Measurements from ENCODE around the gene PDE8B. TPM values are rescaled to one million over a fixed set of nuclear protein-coding genes. Genes with fewer than 3 reads are reported as not detected.

PDE8B gene
- total RNA-seq, 2 experiments from 2014 or later: not detected

DNA sequence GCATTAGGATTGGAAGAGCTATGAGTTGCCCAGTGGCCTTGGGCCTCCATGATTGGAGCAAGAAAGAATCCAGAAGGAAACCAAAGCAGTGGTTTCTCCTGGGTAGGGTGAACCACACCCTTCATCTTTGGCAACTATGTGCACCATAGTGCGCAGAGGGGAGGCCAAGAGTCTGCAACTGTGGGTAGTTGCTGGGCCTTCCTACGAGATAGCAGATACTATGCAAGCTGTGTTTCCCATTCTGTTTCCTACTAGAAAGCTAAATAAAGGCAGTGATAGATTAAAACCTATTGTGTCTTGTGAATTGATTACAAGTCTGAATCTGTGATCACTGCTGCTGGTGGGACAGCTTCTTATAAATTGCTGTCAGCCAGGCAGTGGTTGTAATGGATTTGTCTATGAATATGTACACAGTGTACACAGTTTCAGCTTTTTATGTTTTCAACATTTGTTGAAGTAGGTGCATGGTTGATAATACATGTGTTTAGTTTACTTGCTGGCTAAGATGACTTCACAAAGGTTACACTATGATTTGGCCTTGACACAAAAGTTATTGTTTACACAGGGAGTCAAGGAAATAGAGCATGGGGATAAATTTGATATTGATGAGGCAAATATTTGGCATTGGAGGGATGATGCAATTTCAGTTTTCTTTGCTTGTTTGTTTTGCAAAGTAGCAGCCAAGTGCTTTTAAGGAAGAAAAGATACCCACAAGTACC, 23.7 kb upstream of the PDE8B start:
- POLR2A ChIA-PET: no interaction called here
- CTCF ChIA-PET: no interaction called here

DNA sequence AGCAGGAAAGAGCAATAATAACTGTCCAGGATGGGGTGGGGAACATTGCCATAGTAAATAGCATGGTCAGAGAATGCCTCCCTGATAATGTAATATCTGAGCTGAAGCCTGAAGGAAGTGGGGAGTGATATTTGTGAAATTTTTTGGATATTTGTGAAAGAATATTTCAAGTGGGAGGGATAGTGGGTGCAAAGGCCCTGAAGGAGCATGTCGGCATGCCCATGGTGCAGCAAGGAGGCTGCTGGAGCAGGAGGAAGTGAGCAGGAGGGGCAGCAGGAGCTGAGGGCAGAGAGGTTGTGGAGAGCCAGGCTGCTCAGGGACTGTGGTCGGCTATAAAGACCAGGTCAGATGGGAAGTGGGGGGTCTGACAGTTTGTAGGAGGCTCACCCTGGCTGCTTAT, 21.1 kb upstream of the PDE8B start:
- ChIA-PET POLR2A (no interaction called here), CTCF (no interaction called here)

DNA sequence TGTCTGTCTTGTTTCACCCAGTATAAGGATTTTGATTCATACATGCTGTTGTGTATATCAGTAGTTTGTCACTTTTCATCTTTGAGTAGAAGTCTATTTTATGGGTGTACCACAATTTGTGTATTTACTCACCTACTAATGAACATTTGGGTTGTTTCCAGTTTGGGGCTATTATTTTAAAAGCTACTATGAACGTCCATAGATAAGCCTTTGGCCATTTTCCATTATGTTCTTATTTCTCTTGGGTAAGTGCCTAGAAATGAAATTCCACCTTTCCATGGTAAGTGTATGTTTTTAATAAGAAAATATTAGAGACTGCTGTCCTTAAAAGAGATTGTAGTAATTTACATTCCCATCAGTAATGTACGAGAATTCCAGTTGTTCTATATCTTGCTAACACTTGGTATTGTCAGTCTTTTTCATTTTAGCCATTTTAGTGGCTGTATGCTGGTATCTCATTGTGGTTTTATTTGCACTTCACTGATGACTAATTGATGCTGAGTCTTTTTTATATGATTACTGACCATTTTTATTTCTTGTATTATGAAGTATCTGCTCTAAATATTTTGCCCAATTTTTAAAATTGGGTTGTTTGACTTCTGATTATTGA, 17.9 kb upstream of the PDE8B start:
- ChIA-PET POLR2A (no interaction called here), CTCF (no interaction called here)

DNA sequence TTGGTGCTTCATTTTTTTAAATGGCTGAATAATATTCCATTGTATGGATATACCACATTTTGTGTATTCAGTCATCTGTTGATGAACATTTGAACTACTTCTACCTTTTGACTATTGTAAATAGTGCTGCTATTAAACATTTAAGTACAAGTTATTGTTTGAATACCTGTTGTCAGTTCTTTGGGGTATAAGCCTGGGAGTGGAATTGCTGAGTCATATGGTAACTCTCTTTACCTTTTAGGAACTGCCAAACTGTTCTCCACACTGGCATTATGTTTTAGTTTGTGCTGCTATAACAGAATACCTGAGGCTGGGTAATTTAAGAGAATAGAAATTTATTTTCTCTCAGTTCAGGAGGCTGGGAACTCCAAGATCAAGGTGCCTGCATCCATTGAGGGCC, 15.7 kb upstream of the PDE8B start:
- CTCF ChIA-PET: no interaction called here
- POLR2A ChIA-PET: no interaction called here

DNA sequence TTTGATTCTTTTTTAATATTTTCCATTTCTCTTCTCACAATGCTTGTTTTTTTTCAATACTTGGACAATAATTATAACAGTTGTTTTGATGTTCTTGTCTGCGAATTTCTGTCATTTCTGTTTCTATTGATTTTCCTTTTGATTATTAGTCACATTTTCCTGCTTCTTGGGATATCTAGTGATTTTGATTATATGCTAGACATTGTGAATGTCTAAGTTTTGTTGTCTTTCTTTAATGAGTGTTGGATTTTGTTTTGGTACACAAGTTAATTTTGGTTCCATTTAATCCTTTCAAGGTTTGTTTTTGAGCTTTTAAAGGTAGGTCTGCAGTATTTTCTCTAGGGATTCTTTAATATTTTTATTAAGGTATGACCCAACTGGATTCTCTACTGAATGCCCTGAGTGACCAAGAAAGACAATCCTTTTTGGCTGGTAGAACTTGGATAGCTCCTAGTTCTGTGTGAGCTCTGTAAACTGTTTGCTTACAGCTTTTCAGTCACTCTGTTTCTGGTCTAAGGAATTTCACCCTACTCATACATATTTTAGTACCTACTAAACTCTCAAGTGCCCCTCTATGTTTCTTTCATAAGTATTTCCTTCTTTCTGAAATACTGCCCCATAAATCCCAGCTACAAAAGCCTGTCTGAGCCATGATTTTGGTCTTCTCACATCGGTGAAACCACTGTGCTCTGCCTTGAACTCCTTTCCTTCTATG, 12.5 kb upstream of the PDE8B start:
- POLR2A ChIA-PET: no interaction called here

DNA sequence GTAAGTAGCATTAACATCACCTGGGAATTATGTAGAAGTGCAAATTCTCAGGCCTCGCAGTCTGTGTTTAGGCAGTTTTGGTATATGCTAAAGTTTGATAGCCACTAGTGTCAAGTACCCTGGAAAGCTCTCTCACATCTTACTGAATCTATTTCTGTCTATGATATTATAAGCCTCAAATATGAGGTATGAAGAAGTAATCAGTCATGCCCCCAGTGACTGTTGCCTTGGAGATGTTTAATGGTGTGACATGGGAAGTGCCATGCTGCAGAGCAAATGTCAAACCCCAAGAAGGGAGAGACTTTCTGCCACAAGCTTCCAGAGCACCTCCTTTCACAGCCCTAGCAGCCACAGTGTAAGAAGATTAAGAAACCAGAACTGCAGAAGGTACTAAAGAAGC, 9.8 kb upstream of the PDE8B start:
- POLR2A ChIA-PET: no interaction called here
- CTCF ChIA-PET: no interaction called here

More for the DNA sequence above, 12.5 kb upstream of the PDE8B start:
- CTCF ChIA-PET: no interaction called here

DNA sequence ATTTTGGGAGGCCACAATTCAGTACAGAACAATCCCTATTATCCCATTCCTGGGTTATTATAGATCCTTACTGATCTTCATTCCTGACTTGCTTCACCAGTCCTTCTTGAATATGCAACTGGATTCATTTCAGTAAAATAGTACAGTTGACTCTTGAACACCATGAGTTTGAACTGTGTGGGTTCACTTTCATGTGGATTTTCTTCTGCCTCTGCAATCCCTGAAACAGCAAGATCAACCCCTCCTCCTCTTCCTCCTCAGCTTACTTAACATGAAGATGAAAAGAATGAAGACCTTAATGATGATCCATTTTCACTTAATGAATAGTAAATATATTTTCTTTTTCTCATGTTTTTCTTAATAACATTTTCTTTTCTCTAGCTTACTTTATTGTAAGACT, 8.3 kb upstream of the PDE8B start:
- ChIA-PET POLR2A (no interaction called here), CTCF (no interaction called here)

DNA sequence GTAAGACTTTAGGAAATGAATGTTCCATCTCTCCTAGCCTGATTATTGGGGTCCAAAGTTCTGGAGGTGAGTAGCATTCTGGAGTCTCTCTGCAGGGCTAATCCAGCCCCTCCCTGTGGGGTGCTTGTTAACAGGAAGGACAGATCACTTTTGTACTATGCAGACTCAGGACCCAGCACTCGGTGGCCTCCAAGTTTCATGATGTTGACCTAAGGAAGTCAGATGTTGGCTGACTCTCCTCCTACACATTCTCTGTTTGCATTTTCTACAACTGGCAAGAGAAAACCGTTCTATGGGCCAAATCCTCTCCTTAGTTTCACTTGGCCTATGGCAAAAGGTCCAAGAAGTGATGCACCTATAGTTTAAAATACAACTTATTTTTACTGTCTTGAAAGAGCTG, 5.5 kb upstream of the PDE8B start:
- ChIA-PET POLR2A (no interaction called here), CTCF (no interaction called here)

DNA sequence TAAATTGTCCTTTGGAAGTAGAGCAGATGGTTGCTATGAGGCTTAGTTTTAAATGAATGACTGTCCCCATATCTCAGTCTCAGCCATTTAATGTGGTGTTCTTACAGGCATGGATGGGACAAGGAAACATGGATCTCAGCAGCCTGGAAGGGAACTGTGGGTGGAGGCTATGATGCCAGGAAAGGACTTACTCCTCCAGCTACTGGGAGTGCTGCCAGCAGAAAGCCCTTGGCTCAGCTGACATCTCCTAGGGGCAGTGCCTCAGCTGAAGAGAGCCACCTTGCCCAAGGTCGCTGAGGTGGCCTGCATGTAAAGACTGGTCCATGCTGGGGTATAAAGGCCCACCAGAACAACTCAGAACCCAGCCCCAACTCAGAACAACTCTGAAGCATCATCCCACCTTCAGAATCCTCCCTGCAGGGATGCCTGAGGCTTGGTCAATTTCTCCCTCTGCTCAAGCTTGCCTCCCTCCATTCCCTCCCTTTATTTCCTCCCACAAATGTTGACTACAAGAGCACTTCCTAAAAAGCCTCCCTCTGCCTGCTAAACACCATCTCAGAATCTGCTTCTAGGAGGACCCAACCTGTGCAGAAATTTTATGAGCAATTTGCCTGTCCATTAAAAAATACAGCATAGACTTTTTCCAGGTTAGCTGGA, 1.8 kb upstream of the PDE8B start:
- ChIA-PET POLR2A (no interaction called here), CTCF (no interaction called here)

DNA sequence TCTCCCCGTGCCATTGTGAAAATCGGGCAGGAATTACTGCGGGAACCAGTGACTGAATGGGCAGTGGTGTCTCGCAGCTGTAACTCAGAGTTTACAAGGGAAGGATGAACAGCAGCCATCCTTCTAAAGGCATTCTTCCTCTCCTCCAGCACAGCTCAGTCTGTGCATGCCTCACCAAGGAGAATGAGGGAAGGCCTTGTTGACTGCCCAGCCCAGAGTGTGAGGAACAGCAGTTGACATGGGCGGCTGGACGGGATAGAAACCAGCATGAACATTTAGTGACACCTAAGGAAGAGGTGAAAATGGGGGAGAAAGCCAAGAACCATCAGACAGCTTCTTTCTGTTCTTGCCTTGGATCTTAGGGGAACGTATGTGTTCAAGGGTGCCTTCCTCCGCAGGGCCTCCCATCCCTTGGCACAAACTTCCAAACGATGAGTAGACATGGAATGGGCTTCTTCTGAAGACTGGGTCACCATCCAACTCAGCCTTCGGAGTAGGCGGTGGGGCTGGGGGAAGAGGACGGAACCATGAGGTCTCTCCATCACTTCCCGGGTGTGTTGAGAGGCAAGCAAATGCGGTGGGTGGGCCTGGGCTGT, 887 bp upstream of the PDE8B start:
- ChIA-PET POLR2A (no interaction called here), CTCF (no interaction called here)

DNA sequence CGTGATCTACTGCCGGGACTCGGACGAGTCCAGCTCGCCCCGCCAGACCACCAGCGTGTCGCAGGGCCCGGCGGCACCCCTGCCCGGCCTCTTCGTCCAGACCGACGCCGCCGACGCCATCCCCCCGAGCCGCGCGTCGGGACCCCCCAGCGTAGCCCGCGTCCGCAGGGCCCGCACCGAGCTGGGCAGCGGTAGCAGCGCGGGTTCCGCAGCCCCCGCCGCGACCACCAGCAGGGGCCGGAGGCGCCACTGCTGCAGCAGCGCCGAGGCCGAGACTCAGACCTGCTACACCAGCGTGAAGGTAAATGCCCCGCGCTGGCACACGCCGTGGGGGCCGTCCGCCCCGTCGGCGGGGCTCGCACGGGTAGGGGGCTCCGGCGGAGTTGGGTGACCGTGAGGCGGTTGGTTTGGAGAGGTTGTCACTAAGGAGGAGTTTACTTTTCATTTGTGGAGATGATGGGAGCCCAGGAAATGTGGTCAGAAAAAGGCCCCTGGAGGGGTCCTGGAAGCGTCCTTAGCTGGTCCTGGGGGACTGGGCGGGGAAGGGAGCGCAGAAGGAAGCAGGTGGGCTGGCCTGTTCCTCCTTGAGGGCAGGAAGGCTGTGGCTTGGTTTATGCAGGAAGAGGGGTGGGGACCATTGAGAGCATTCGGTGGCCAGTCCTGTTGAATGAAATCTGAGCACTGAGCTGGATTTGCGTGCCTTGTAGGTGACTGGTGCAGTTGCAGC, 647 bp downstream of the PDE8B start:
- POLR2A ChIA-PET: no interaction called here
- CTCF ChIA-PET: interaction anchor here (1.1 kb wide), 1 partner anchor 44 kb away, joined by 3 read pairs; no protein-coding TSS in a partner anchor

DNA sequence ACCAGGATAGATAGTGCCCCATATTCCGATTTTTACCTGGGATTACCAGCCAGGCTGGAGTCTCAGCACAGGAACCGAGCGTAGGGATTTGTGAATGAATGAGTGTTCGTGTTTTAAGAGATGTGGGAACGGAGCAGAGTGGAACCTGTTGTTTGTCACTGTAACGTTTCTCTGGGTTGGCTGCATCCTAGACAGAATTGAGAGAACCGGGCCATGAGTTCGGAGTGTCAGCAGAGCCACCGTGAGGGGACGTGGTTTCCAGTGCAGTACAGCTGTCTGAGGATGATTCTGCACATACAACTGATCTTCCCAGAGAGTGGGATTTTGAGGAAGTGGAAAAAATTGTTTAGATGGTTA, 1.2 kb downstream of the PDE8B start:
- POLR2A ChIA-PET: no interaction called here
- CTCF ChIA-PET: interaction anchor here (1.1 kb wide), 1 partner anchor 45 kb away, joined by 3 read pairs; no protein-coding TSS in a partner anchor

DNA sequence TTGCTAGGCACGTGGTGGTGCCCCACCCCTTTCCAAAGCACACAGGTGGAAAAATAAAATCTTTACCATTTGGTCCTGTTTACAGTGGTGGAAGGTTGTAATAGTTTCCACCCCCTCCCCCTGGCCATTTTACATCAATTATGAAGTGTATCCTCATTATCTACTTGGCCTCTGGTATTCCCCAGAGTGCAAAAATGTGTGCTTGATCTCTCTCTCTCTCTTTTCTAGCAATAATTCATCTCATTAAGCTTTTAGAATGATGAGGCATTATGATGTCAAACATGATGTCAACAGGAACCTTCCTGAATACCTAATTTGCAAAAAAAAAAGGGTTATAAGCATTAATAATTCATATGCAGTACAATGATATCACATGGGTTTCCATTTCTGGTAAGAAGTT, 3.1 kb downstream of the PDE8B start:
- CTCF ChIA-PET: no interaction called here
- POLR2A ChIA-PET: no interaction called here

DNA sequence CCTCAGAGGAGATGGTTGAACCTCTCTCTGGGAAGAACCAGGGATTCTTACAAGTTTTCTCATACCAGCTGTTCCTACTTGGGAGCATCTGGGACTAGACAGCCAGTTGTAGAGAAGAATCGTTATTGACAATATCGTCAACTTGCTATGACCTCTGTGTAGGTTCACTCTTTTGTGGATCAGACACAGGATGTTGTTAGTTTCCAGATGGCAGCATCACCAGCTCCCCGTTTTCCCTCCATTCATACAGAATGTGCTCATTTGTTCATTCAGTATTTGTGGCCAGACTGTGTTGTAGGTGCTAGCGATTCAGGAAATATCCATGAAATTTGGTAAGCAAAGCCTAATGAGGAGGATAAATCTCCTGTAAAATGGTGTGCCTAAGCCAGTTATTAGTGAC, 3.7 kb downstream of the PDE8B start:
- CTCF ChIA-PET: no interaction called here
- POLR2A ChIA-PET: no interaction called here

DNA sequence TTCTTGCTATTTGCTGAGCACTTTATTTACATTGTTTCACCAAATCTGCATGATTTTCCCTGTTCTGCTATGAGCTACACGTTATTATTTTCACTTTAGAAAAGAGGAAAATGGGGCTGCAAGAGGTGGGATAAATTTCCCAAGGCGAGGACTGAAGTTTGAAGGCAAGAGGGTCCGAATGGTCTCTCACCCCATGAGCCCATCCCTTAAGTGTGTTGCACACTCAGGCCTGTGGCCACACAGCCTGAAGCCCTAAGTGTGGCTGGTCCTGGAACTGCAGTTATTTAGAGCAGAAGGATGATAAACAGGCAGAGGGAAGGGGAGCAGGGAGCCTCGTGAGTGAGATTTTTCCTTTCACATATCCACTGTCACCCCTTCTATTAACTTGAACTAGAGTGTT, 7.8 kb downstream of the PDE8B start:
- CTCF ChIA-PET: no interaction called here
- POLR2A ChIA-PET: no interaction called here

DNA sequence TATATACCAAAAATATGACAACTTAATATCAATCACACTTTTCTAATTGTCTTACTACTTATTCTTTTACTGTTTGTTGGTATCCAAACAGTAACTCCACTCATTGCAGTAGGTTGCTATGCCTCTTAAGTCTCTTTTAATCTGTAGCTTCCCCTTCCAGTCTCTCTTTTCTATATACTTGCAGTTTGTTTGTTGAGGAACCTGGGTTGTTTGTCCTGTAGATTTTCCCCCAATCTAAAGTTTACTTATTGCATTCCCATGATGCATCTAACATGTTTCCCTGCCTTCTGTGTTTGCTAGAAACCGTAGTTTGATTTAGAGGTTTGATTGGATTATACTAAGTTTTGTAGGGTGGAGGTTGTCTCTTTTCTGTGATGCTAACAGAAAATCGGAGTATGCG, 10.6 kb downstream of the PDE8B start:
- CTCF ChIA-PET: no interaction called here
- POLR2A ChIA-PET: no interaction called here

DNA sequence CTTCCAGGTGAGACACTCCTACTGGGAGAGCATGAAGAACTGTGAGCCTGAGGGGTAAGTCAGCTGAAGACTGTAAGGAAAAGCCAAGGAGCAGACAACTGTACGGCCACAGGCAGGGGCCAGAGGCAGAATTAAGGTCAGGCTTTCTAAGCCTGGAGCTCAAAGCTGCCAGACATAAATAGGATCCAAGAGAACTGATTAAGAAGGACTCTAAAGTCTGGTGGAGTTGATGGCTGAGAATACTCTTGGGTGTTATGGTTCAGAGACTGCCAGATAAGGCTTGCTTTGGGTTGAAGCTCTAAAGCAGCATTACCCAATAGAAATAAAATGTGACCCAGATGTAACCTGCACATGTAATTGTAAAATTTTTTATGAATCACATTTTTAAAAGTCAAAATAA, 12.2 kb downstream of the PDE8B start:
- ChIA-PET POLR2A (no interaction called here), CTCF (no interaction called here)

DNA sequence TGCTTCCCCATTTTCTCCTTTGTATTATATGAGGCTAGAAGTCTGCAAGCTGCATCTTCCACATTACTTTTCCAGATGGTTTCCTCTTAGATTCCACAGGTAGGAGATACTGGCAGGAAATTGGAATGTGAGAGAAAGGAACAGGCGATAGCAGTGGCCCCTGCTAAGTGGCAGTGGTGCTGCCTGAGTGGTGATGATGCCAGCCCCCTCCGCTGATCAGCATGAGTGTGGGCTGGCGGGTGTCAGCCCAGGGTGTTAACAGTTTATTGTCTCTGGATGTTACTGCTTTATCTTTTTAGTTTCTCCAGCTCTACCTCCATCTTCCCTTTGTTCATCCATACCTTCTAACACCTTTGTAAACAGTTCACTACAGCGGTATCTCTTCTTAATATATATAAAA, 13.2 kb downstream of the PDE8B start:
- ChIA-PET POLR2A (no interaction called here), CTCF (no interaction called here)

DNA sequence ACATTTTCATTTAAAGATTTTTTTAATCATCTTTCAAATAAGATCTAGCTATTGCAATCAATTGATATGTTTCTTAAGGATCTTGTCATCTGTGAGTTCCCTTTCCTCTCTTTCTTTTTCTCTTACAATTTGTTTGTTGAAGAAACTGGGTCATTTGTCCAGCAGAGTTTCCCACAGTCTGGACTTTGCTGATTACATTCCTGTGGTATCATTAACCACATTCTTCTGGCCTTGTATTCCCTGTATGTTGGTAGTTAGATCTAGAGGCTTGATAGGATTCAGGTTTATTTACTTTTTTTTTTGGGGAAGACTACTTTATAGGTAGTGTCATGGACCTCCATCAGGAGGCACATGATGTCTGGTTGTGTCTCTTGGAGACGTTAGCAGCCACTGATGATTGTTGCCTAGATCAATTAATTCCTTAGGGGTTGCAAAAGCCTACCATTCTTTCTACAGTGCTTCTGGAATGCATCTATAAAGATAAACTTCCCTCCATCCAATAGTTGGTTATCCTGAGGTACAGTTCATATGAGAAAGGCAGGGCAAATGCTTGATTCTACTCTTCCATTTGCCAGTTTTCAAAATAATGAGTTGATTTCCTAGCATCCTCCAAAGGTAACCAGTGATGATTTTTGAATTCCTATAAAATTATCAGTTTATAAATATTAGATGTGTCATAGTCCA, 14.3 kb downstream of the PDE8B start:
- ChIA-PET POLR2A (no interaction called here), CTCF (no interaction called here)

DNA sequence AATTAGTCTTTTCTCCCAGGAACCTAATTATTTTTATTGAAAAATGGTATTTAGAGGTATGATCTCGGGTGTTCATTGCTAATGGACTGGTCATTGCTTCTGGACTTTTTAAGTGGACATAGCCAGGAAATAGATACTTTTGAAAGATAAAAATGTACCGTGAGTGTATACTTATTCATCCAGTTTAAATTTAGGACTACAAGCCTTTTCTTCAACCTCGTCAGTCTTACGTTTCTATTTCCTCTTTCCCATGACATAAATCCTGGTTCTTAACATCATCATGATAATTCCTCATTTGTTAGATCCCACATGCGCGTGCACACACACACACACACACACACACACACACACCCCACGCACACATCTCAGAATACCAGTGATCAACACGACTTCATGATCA, 15.1 kb downstream of the PDE8B start:
- ChIA-PET CTCF (no interaction called here), POLR2A (no interaction called here)

Data from activated CD8-positive, alpha-beta memory T cell treated with anti-CD3 and anti-CD28 coated beads for 36 hours (primary cell).